Natural killer cell (primary cell): ENCODE data around the gene ZNF628. TPM values are rescaled to one million over a fixed set of nuclear protein-coding genes. Genes with fewer than 3 reads are reported as not detected.

Experiments used
- ATAC-seq, 3 donors: fragments of 150-1000 bp in 2 of 3; fragments of 200-7000 bp in 1 of 3; cut with Tn5 transposase; 1 replicate in 1 of 3; 2 replicates in 2 of 3; pipeline ENCODE4 v1.10.0; 2021; ENCODE audit warnings: mild to moderate bottlenecking in 2 of 3, moderate library complexity in 2 of 3
- DNase-seq, 2 donors: peaks; one replicate each; pipeline versions ENCODE4 v3.0.0 to v3.0.0-alpha.2; 2013 to 2021; ENCODE audit warnings: mixed read lengths in 1 of 2
- H3K27ac ChIP-seq: one replicate; pipeline ENCODE4 v1.5.1; 2013; ENCODE audit warnings: mild to moderate bottlenecking, low read length
- H3K27me3 ChIP-seq: one replicate; pipeline ENCODE4 v1.6.1; 2013; ENCODE audit warnings: low read length; ENCODE audit not compliant: control insufficient read depth, insufficient read depth
- H3K36me3 ChIP-seq: one replicate; pipeline ENCODE4 v1.6.1; 2013; ENCODE audit warnings: low read length; ENCODE audit not compliant: control insufficient read depth, insufficient read depth
- H3K4me1 ChIP-seq: one replicate; pipeline ENCODE4 v1.6.1; 2013; ENCODE audit warnings: low read length; ENCODE audit not compliant: control insufficient read depth, insufficient read depth
- H3K4me3 ChIP-seq: one replicate; pipeline ENCODE4 v1.5.1; 2013; ENCODE audit warnings: low read length
- H3K9me3 ChIP-seq: one replicate; pipeline ENCODE4 v1.6.1; 2013; ENCODE audit warnings: low read length; ENCODE audit not compliant: control insufficient read depth, insufficient read depth
- H3K27ac Mint-ChIP-seq, 2 donors: one replicate each; pipeline ENCODE4 v1.8.0; 2022; ENCODE audit warnings: mild to moderate bottlenecking in 2 of 2, mixed read lengths in 2 of 2, moderate library complexity in 1 of 2
- H3K27me3 Mint-ChIP-seq, 2 donors: one replicate each; pipeline ENCODE4 v1.8.0; 2022; ENCODE audit warnings: low read depth in 2 of 2, mixed read lengths in 2 of 2
- H3K36me3 Mint-ChIP-seq: one replicate; pipeline ENCODE4 v1.8.0; 2022; ENCODE audit warnings: mixed read lengths
- H3K4me1 Mint-ChIP-seq, 2 donors: one replicate each; pipeline ENCODE4 v1.8.0; 2022; ENCODE audit warnings: mixed read lengths in 2 of 2
- H3K4me3 Mint-ChIP-seq: one replicate; pipeline ENCODE4 v1.8.0; 2022; ENCODE audit warnings: mild to moderate bottlenecking, moderate library complexity, mixed read lengths
- H3K9me3 Mint-ChIP-seq, 2 donors: one replicate each; pipeline ENCODE4 v1.8.0; 2022; ENCODE audit warnings: mixed read lengths in 2 of 2
- WGBS: methylation state at CpG from one replicate; pipeline ENCODE4 v1.1.7; 2013; ENCODE audit warnings: missing lambda C conversion rate; ENCODE audit not compliant: insufficient coverage; 5-methylcytosine and 5-hydroxymethylcytosine counted together
- intact Hi-C: fragments of 100-400 bp; cut with micrococcal nuclease; formaldehyde crosslinking; loops from one replicate; pipeline ENCODE4 v1.14.2; 2022
- total RNA-seq, 4 donors: library from RNA; stranded (reverse); fragments of 120-200 nt in 1 of 4; gene quantifications; one replicate each; pipeline versions ENCODE4 v1.2.3 to v1.2.4, GENCODE V29; 2013 to 2022
- TF ChIP-seq, protein P1 (sequence below): fragments of 200-600 bp; IDR thresholded peaks from one replicate; pipeline ENCODE4 v1.8.0; 2022; ENCODE audit warnings: antibody characterized with exemption

The ZNF628 gene
- total RNA-seq, 3 donors from 2014 or later (not counting 1 experiment from before 2014, with no cell fraction given) = 20.8 to 28.7 (median 24.1) TPM

DNA sequence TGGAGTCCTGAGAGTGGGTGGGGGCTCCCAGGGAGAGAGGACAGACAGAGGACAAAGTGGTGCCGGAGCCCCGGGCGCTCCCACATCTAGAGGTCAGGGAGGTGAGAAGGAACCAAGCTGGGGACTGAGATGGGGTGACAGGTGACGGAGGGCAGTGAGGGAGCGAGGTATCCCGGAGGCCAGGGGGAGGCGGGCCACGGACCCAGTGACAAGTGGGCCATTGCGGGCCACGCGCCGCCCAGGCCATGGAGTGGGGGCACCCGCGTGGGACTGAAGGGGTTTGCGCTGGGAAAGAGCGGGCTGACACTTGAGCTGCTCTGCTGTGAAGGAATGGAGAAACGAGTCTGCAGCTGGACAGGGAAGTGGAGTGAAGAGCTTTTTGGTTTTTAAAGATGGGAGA lies 2.6 kb downstream of the ZNF628 start:
- Mint-ChIP-seq H3K36me3 (no peaks in the 10 kb centered on the region), H3K9me3 (no peaks in the 10 kb centered on the region), H3K27me3 (no peaks in the 10 kb centered on the region), H3K27ac (peak overlapping the region in 1 of 2 donors; percentile 8), H3K4me3 (peak overlapping the region; percentile 29), H3K4me1 (peaks cover 31 to 37% of the 10 kb centered on the region in 2 donors)
- DNase-seq (no peak), ATAC-seq (no peak)
- WGBS = 94% methylated on average over 17 of the region's 17 CpGs
- Histone ChIP-seq H3K36me3 (peaks cover 5% of the 10 kb centered on the region), H3K4me3 (no peak overlapping the region), H3K27me3 (no peaks in the 10 kb centered on the region), H3K27ac (no peak overlapping the region), H3K4me1 (peaks cover 27% of the 10 kb centered on the region), H3K9me3 (no peaks in the 10 kb centered on the region)
- TF ChIP-seq, protein P1, sequence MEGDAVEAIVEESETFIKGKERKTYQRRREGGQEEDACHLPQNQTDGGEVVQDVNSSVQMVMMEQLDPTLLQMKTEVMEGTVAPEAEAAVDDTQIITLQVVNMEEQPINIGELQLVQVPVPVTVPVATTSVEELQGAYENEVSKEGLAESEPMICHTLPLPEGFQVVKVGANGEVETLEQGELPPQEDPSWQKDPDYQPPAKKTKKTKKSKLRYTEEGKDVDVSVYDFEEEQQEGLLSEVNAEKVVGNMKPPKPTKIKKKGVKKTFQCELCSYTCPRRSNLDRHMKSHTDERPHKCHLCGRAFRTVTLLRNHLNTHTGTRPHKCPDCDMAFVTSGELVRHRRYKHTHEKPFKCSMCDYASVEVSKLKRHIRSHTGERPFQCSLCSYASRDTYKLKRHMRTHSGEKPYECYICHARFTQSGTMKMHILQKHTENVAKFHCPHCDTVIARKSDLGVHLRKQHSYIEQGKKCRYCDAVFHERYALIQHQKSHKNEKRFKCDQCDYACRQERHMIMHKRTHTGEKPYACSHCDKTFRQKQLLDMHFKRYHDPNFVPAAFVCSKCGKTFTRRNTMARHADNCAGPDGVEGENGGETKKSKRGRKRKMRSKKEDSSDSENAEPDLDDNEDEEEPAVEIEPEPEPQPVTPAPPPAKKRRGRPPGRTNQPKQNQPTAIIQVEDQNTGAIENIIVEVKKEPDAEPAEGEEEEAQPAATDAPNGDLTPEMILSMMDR = no peak
- intact Hi-C loops = no loop called here

GRCh38 chr19:55479451-55480230 lies 3.2 kb downstream of the ZNF628 start:
- H3K9me3 ChIP-seq = no peaks in the 10 kb centered on the region
- Mint-ChIP-seq H3K9me3 (no peaks in the 10 kb centered on the region), H3K4me1 (peaks cover 31 to 37% of the 10 kb centered on the region in 2 donors), H3K36me3 (no peaks in the 10 kb centered on the region), H3K4me3 (peak overlapping the region; percentile 38), H3K27ac (peak overlapping the region in 1 of 2 donors; percentile 73), H3K27me3 (no peaks in the 10 kb centered on the region)
- H3K27me3 ChIP-seq = no peaks in the 10 kb centered on the region
- H3K4me1 ChIP-seq = peaks cover 33% of the 10 kb centered on the region
- peaks cover 5% of the 10 kb centered on the region for H3K36me3 ChIP-seq
- intact Hi-C loops = no loop called here
- no peak overlapping the region for H3K27ac ChIP-seq
- TF ChIP-seq, protein P1 = no peak
- 71% methylated on average over 15 of the region's 15 CpGs for WGBS
- ATAC-seq (no peak), DNase-seq (no peak)
- no peak overlapping the region for H3K4me3 ChIP-seq

GRCh38 chr19:55481148-55481793 lies 4.9 kb downstream of the ZNF628 start:
- H3K36me3 Mint-ChIP-seq = no peaks in the 10 kb centered on the region
- no peak overlapping the region for H3K4me3 ChIP-seq
- 97% methylated on average over 52 of the region's 52 CpGs for WGBS
- ATAC-seq (no peak), DNase-seq (no peak)
- no peaks in the 10 kb centered on the region for H3K27me3 ChIP-seq
- H3K9me3 Mint-ChIP-seq = no peaks in the 10 kb centered on the region
- H3K4me1 Mint-ChIP-seq = peaks cover 31 to 37% of the 10 kb centered on the region in 2 donors
- H3K36me3 ChIP-seq = peaks cover 5% of the 10 kb centered on the region
- H3K27ac Mint-ChIP-seq = no peak overlapping the region
- no peak overlapping the region for H3K27ac ChIP-seq
- intact Hi-C loops = no loop called here
- H3K4me3 Mint-ChIP-seq = no peak overlapping the region
- no peaks in the 10 kb centered on the region for H3K9me3 ChIP-seq
- H3K27me3 Mint-ChIP-seq = peaks cover 0 to 2% of the 10 kb centered on the region in 2 donors
- TF ChIP-seq, protein P1 = no peak
- H3K4me1 ChIP-seq = peaks cover 36% of the 10 kb centered on the region
